GM19467 (cell line): Measurements from ENCODE around the gene SLC35F5.
A peak's percentile ranks its signal among the peaks of the same experiment; 100 is the strongest.
"Not testable (repeated sequence)": the region's sequence is repeated elsewhere in the genome, so short reads cannot be mapped to it uniquely, and the experiment has no call there.

Experiments
- ATAC-seq: cut with Tn5 transposase; IDR thresholded peaks from one replicate; pipeline ENCODE4 v1.9.1; 2021; ENCODE audit warnings: mild to moderate bottlenecking, moderate library complexity; ENCODE audit not compliant: unreplicated experiment

The SLC35F5 gene

GRCh38 chr2:113755835-113756354, 547 bp downstream of the SLC35F5 start:
- ATAC-seq, result peak; percentile 32

- ATAC-seq, result no peak
These were observed 1.2 kb downstream of the SLC35F5 start for GRCh38 chr2:113755035-113755834.

GRCh38 chr2:113754160-113754559, 2.3 kb downstream of the SLC35F5 start:
- no peak for ATAC-seq

GRCh38 chr2:113750385-113750784, 6.1 kb downstream of the SLC35F5 start:
- ATAC-seq, result no peak

GRCh38 chr2:113741091-113741490, 15.4 kb downstream of the SLC35F5 start:
- no peak for ATAC-seq

GRCh38 chr2:113739849-113740248, 16.6 kb downstream of the SLC35F5 start:
- ATAC-seq, result no peak

GRCh38 chr2:113734185-113734584, 22.3 kb downstream of the SLC35F5 start:
- no peak for ATAC-seq

- no peak for ATAC-seq
These were observed 32.4 kb downstream of the SLC35F5 start for GRCh38 chr2:113724010-113724409.

- ATAC-seq, result no peak
These were observed 33.0 kb downstream of the SLC35F5 start for GRCh38 chr2:113723411-113723810.

GRCh38 chr2:113720167-113720566, 36.3 kb downstream of the SLC35F5 start:
- no peak for ATAC-seq

GRCh38 chr2:113716291-113716690, 40.2 kb downstream of the SLC35F5 start:
- ATAC-seq, result no peak

GRCh38 chr2:113712941-113713340, 43.5 kb downstream of the SLC35F5 start:
- no peak for ATAC-seq

GRCh38 chr2:113711851-113712250, 44.6 kb downstream of the SLC35F5 start:
- ATAC-seq, result no peak

GRCh38 chr2:113709022-113709421, 47.4 kb downstream of the SLC35F5 start:
- ATAC-seq, result no peak

GRCh38 chr2:113707106-113707505, 49.3 kb downstream of the SLC35F5 start:
- ATAC-seq, result no peak

GRCh38 chr2:113705982-113706523, 50.4 kb downstream of the SLC35F5 start:
- no peak for ATAC-seq

GRCh38 chr2:113704300-113704993, 52.0 kb downstream of the SLC35F5 start:
- ATAC-seq, result not testable (repeated sequence)

- ATAC-seq, result no peak
These were observed 52.8 kb downstream of the SLC35F5 start for GRCh38 chr2:113703386-113704299.

- ATAC-seq, result peak; percentile 84
These were observed 56.1 kb downstream of the SLC35F5 start for GRCh38 chr2:113700186-113700841.

- ATAC-seq, result peak; percentile 57
These were observed 57.5 kb downstream of the SLC35F5 start for GRCh38 chr2:113698892-113699447.
